ENCODE measurements around the gene CHI3L2. TPM values are rescaled to one million over a fixed set of nuclear protein-coding genes. Genes with fewer than 3 reads are reported as not detected.
A peak's percentile ranks its signal among the peaks of the same experiment; 100 is the strongest.

Gene CHI3L2
- total and polyA plus RNA-seq, 7 donors: 0.24 to 2.2 (median 0.42) TPM

- no peak for ATAC-seq
- H3K27ac ChIP-seq: no peak overlapping the region
Observed at GRCh38 chr1:111267801-111268508, 40.4 kb downstream of the CHI3L2 start.

GRCh38 chr1:111269825-111270406, 42.4 kb downstream of the CHI3L2 start:
- intact Hi-C loops (cut with DNase I): no loop called here
- no peak for DNase-seq
- no peak overlapping the region for H3K27ac ChIP-seq
- H3K9me3 ChIP-seq: no peaks in the 10 kb centered on the region
- no peak for TF ChIP-seq CTCF (IDR thresholded peaks at IDR 0.05)
- WGBS, 3 donors: 90 to 94% (median 91%) methylated on average over 4 of the region's 4 CpGs
- no peaks in the 10 kb centered on the region for H3K36me3 ChIP-seq (ENCODE audit: insufficient read depth in 1 of 2, low read depth in 1 of 2)
- H3K4me3 ChIP-seq: no peak overlapping the region
- no peaks in the 10 kb centered on the region for H3K4me1 ChIP-seq
- no peak for ATAC-seq
- peaks cover 2 to 21% (median 6%) of the 10 kb centered on the region in 3 donors for H3K27me3 ChIP-seq (ENCODE audit: insufficient read depth in 3 of 3, low read length in 2 of 3)

More at GRCh38 chr1:111267801-111268508, 40.4 kb downstream of the CHI3L2 start:
- H3K4me1 ChIP-seq: no peaks in the 10 kb centered on the region
- intact Hi-C loops (cut with DNase I): no loop called here
- H3K9me3 ChIP-seq: no peaks in the 10 kb centered on the region
- peaks cover 2 to 21% (median 6%) of the 10 kb centered on the region in 3 donors for H3K27me3 ChIP-seq (ENCODE audit: insufficient read depth in 3 of 3, low read length in 2 of 3)
- 70 to 76% (median 70%) methylated on average over 4 of the region's 4 CpGs for WGBS, 3 donors
- H3K4me3 ChIP-seq: no peak overlapping the region
- TF ChIP-seq CTCF (IDR thresholded peaks at IDR 0.05): no peak
- H3K36me3 ChIP-seq (ENCODE audit: insufficient read depth in 1 of 2, low read depth in 1 of 2): no peaks in the 10 kb centered on the region
- no peak for DNase-seq

GRCh38 chr1:111270771-111271463, 43.4 kb downstream of the CHI3L2 start:
- Histone ChIP-seq H3K27ac (no peak overlapping the region), H3K4me1 (no peaks in the 10 kb centered on the region), H3K27me3 (ENCODE audit: insufficient read depth in 3 of 3, low read length in 2 of 3) (peaks cover 2 to 21% (median 6%) of the 10 kb centered on the region in 3 donors), H3K9me3 (no peaks in the 10 kb centered on the region), H3K4me3 (no peak overlapping the region), H3K36me3 (ENCODE audit: insufficient read depth in 1 of 2, low read depth in 1 of 2) (no peaks in the 10 kb centered on the region)
- 6 to 9% (median 7%) methylated on average over 36 to 40 of the region's 40 CpGs for WGBS, 3 donors
- no peak for TF ChIP-seq CTCF (IDR thresholded peaks at IDR 0.05)
- DNase-seq (peak in 1 of 2 donors; percentile 13), ATAC-seq (no peak)
- intact Hi-C loops (cut with DNase I): no loop called here

- WGBS, 3 donors: 7 to 16% (median 9%) methylated on average over 16 of the region's 16 CpGs
- Histone ChIP-seq H3K27ac (no peak overlapping the region), H3K4me3 (no peak overlapping the region), H3K36me3 (ENCODE audit: insufficient read depth in 1 of 2, low read depth in 1 of 2) (no peaks in the 10 kb centered on the region), H3K9me3 (no peaks in the 10 kb centered on the region), H3K4me1 (no peaks in the 10 kb centered on the region), H3K27me3 (ENCODE audit: insufficient read depth in 3 of 3, low read length in 2 of 3) (peaks cover 2 to 21% (median 6%) of the 10 kb centered on the region in 3 donors)
- intact Hi-C loops (cut with DNase I): no loop called here
- ATAC-seq: no peak
- DNase-seq: no peak
- no peak for TF ChIP-seq CTCF (IDR thresholded peaks at IDR 0.05)
Observed at GRCh38 chr1:111271464-111271801, 43.9 kb downstream of the CHI3L2 start.
